HL-60/S4 treated with phorbol 12-myristate 13-acetate at 8.2 ng/mL for 4 days and 3 days (cell line): ENCODE results near the gene MUC6.

Experiments
- in situ Hi-C: fragments of 300-500 bp; cut with MboI; formaldehyde crosslinking; loops from 2 replicates; pipeline ENCODE4 v1.15.0; 2022; ENCODE audit warnings: low sequenced_read_pairs

Gene MUC6

GRCh38 chr11:971092-971690 is 65.3 kb downstream of the MUC6 start:
- in situ Hi-C loops, result no loop called here

GRCh38 chr11:970319-970871 is 66.1 kb downstream of the MUC6 start:
- in situ Hi-C loops, result no loop called here

- in situ Hi-C loops, result no loop called here
Measured at GRCh38 chr11:969651-970205, 66.8 kb downstream of the MUC6 start.

GRCh38 chr11:968822-969221 is 67.7 kb downstream of the MUC6 start:
- in situ Hi-C loops, result no loop called here

- in situ Hi-C loops, result no loop called here
Measured at GRCh38 chr11:967995-968751, 68.3 kb downstream of the MUC6 start.

GRCh38 chr11:965206-965775 is 71.2 kb downstream of the MUC6 start:
- in situ Hi-C loops, result no loop called here

GRCh38 chr11:963852-964251 is 72.7 kb downstream of the MUC6 start:
- in situ Hi-C loops, result no loop called here
